GM12872 (cell line): ENCODE data around the gene TENM4.

Source experiments
- TF ChIP-seq, protein P1 (sequence below): IDR thresholded peaks from 3 replicates; pipeline ENCODE4 v1.5.1; 2011; ENCODE audit warnings: low read depth, mild to moderate bottlenecking, low read length, moderate library complexity; ENCODE audit not compliant: insufficient read depth

Gene TENM4

DNA sequence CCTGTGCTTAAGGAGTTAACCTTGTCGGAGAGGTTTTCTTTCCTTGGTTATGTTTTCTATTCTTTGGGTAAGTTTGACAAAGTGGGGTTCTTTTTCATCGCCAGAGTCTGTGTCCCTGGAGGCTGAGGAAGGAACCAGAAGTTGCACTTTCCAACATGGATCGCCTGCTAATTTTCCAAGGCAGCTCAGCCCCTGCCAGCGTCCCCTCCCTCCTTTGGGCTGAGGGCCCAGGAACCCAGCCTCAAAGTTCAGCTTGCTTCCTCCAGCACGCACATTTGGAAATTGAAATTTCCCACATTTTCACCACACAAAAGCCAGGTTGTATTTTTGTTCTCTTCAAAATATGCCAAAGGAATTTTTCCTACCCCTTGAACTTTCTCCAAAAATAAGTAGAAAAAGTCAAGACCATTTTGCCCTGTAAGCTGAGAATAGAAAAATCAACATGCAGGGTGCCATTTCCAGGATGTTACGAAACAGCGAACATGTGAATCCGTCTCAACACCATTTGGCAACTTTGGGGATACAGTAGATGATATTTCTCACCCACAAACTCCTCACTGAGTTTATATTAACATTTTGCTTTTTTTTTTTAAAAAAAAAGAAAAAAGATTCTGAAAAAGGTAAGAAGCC lies 343.5 kb downstream of the TENM4 start:
- TF ChIP-seq, protein P1, sequence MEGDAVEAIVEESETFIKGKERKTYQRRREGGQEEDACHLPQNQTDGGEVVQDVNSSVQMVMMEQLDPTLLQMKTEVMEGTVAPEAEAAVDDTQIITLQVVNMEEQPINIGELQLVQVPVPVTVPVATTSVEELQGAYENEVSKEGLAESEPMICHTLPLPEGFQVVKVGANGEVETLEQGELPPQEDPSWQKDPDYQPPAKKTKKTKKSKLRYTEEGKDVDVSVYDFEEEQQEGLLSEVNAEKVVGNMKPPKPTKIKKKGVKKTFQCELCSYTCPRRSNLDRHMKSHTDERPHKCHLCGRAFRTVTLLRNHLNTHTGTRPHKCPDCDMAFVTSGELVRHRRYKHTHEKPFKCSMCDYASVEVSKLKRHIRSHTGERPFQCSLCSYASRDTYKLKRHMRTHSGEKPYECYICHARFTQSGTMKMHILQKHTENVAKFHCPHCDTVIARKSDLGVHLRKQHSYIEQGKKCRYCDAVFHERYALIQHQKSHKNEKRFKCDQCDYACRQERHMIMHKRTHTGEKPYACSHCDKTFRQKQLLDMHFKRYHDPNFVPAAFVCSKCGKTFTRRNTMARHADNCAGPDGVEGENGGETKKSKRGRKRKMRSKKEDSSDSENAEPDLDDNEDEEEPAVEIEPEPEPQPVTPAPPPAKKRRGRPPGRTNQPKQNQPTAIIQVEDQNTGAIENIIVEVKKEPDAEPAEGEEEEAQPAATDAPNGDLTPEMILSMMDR, result no peak

- TF ChIP-seq, protein P1, result no peak
Observed at GRCh38 chr11:79095424-79095823, 345.4 kb downstream of the TENM4 start.

GRCh38 chr11:79094616-79095015 lies 346.2 kb downstream of the TENM4 start:
- TF ChIP-seq, protein P1, result no peak

DNA sequence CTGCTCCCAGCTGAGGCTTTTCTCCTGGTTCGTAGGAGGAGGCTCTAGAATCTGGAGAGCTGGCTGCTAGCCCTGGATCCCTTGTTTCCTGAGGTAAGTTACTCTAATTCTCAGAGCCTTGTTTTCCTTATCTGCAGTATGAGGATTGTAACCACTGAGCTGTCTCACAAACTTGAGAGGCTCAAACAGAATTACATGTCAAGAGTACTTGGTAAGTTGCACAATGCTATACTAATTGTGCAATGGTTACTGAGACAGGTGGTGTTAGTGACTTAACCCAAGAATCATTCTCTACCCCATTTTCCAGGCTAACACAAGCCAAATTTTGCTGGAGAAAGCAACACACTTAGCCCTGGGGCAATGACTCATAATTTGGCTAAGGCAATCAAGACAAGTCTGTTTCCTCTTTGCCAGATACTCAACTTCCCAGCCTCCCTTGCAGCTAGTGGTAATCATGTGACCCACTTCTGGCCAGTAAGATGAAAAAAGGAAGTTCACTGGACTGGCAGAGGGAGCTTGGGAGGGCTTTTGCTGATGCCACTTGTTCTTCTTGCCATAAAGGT lies 348.0 kb downstream of the TENM4 start:
- TF ChIP-seq, protein P1, result no peak

- TF ChIP-seq, protein P1, result no peak
Observed at GRCh38 chr11:79090191-79090705, 350.6 kb downstream of the TENM4 start.

DNA sequence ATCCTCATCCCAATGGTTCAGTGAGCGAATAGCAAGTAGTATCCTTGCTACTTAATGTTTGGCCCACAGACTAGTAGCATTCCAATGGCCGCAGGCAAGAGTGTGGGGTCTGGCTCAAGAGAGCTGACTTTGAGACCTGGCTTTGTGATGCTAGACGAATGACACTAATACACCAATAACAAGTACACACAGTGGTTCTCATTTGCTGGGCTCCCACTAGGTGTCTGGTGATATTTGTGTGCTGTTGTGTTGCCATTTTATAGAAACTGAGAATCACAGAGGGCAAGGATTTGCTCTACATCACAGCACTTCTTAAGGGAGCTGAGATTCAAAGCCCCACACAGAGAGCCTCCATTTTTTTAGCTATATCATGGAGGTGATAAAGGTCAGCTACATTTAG lies 351.2 kb downstream of the TENM4 start:
- TF ChIP-seq, protein P1, result no peak

DNA sequence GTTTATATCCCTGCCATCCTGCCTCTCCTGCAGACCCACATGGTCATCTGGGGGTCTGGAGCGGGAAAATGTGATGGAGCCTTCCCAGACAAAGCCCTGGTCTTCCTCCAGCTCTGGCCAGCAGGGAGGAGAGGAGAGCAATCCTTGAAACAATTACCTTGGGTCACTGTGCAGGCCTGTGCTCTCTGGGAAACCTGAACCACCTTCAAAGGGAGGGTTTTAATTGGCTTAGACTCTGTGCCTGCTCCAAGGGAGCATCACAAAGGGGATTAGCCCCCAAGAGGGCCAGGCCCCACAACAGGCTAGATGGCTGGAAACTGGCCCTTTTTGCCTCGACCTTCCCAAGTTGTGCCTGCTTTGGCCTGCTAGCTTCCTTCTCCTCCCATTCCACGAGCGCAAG lies 351.9 kb downstream of the TENM4 start:
- TF ChIP-seq, protein P1, result no peak
